Vagina (tissue), 2 donors: ENCODE measurements around the gene FASN. TPM values are rescaled to one million over a fixed set of nuclear protein-coding genes. Genes with fewer than 3 reads are reported as not detected.

ENCODE experiments used
- DNase-seq, 2 donors: peaks; one replicate each; pipeline ENCODE4 v3.0.0-alpha.2; 2017; ENCODE audit errors: extremely low spot score in 2 of 2
- H3K27ac ChIP-seq: fragments of 200-600 bp; sonication (generic); one replicate; pipeline ENCODE4 v1.5.1; 2019
- H3K27me3 ChIP-seq: fragments of 200-600 bp; sonication (generic); one replicate; pipeline ENCODE4 v1.5.1; 2019
- H3K36me3 ChIP-seq, 2 donors: fragments of 200-600 bp; sonication (generic); one replicate each; pipeline ENCODE4 v1.5.1; 2017 to 2019
- H3K4me1 ChIP-seq: fragments of 200-600 bp; sonication (generic); one replicate; pipeline ENCODE4 v1.5.1; 2019
- H3K4me3 ChIP-seq, 2 donors: fragments of 200-600 bp; sonication (generic); 1 replicate in 1 of 2; 2 replicates in 1 of 2; pipeline ENCODE4 v1.5.1; 2016 to 2019
- H3K9me3 ChIP-seq: fragments of 200-600 bp; sonication (generic); one replicate; pipeline ENCODE4 v1.5.1; 2019
- CTCF ChIP-seq, 3 experiments: fragments of 450-650 bp in 2 of 3; fragments of 200-600 bp in 1 of 3; sonication (generic) in 1 of 3; IDR thresholded peaks; one replicate each; pipeline ENCODE4 v1.5.1; 2017 to 2019; ENCODE audit warnings: antibody characterized with exemption in 3 of 3, mild to moderate bottlenecking in 2 of 3, moderate library complexity in 2 of 3
- POLR2A ChIP-seq, 2 donors: fragments of 450-650 bp; IDR thresholded peaks; one replicate each; pipeline ENCODE4 v1.6.1; 2017; ENCODE audit warnings: antibody characterized with exemption in 2 of 2, mild to moderate bottlenecking in 2 of 2, moderate library complexity in 2 of 2
- POLR2AphosphoS5 ChIP-seq, 2 donors: sonication (generic); formaldehyde crosslinking; IDR thresholded peaks; one replicate each; pipeline ENCODE4 v1.9.0; 2017; ENCODE audit warnings: antibody characterized with exemption in 2 of 2, mild to moderate bottlenecking in 2 of 2, low read depth in 1 of 2; ENCODE audit not compliant: insufficient read depth in 1 of 2
- intact Hi-C: fragments of 100-400 bp; cut with DNase I; formaldehyde crosslinking; loops from one replicate; pipeline ENCODE4 v1.15.1; 2023
- total RNA-seq: library from RNA; depleted of rRNA; stranded (reverse); fragments of >200 nt; gene quantifications from one replicate; pipeline ENCODE4 v1.2.3, GENCODE V29; 2016

FASN gene
- total RNA-seq, 1 donor from 2014 or later = 127 TPM

- Histone ChIP-seq H3K4me1 (peaks cover 14% of the 10 kb centered on the region), H3K27me3 (no peaks in the 10 kb centered on the region), H3K9me3 (no peaks in the 10 kb centered on the region), H3K4me3 (no peak overlapping the region), H3K36me3 (peaks cover 0 to 97% of the 10 kb centered on the region in 2 donors), H3K27ac (no peak overlapping the region)
- DNase-seq = no peak
- TF ChIP-seq POLR2AphosphoS5 (IDR thresholded peaks at IDR 0.05; ENCODE audit: insufficient read depth in 1 of 2, low read depth in 1 of 2) = no peak
- TF ChIP-seq CTCF (IDR thresholded peaks at IDR 0.05) = no peak
- no peak for TF ChIP-seq POLR2A (IDR thresholded peaks at IDR 0.05)
- intact Hi-C loops = no loop called here
Measured at GRCh38 chr17:82091264-82092066, 6.6 kb downstream of the FASN start.

DNA sequence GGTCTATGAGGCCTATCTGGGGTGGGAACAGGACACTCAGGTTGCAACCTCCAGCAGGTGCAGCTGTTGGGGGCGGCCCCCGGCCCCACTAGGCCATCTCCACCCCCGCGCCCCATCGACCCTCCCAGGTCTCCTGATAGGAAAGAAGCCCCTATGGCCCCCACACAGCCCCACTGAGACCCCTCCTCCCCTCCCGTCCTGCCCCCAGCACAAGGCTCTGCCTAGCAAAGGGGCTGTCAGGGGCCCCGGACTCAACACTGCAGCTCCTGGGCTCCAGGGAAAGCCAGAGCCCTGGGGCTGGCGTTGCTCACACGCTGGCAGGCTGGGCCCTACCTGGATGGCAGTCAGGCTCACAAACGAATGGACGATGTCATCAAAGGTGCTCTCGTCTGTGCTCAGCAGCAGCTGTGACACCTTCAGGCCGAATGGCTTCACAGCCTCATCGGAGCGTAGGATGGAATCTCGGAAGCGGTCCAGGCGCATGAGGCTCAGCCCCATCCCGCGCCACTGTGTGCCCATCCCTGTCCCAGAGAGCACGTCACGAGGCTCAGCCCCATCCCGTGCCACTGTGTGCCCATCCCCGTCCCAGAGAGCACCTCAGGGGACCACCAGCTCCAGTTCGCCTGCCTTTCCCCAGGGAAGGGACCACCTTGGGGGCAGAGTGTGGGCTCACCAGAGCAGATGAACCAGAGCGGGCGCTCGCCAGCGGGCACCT, 7.3 kb downstream of the FASN start:
- no peak for DNase-seq
- intact Hi-C loops = no loop called here
- H3K4me1 ChIP-seq = peaks cover 6% of the 10 kb centered on the region
- no peak overlapping the region for H3K4me3 ChIP-seq
- H3K36me3 ChIP-seq = peaks cover 0 to 100% of the 10 kb centered on the region in 2 donors
- H3K27ac ChIP-seq = no peak overlapping the region
- no peaks in the 10 kb centered on the region for H3K9me3 ChIP-seq
- no peaks in the 10 kb centered on the region for H3K27me3 ChIP-seq
- TF ChIP-seq POLR2A (IDR thresholded peaks at IDR 0.05) (no peak), CTCF (IDR thresholded peaks at IDR 0.05) (no peak), POLR2AphosphoS5 (IDR thresholded peaks at IDR 0.05; ENCODE audit: insufficient read depth in 1 of 2, low read depth in 1 of 2) (no peak)

DNA sequence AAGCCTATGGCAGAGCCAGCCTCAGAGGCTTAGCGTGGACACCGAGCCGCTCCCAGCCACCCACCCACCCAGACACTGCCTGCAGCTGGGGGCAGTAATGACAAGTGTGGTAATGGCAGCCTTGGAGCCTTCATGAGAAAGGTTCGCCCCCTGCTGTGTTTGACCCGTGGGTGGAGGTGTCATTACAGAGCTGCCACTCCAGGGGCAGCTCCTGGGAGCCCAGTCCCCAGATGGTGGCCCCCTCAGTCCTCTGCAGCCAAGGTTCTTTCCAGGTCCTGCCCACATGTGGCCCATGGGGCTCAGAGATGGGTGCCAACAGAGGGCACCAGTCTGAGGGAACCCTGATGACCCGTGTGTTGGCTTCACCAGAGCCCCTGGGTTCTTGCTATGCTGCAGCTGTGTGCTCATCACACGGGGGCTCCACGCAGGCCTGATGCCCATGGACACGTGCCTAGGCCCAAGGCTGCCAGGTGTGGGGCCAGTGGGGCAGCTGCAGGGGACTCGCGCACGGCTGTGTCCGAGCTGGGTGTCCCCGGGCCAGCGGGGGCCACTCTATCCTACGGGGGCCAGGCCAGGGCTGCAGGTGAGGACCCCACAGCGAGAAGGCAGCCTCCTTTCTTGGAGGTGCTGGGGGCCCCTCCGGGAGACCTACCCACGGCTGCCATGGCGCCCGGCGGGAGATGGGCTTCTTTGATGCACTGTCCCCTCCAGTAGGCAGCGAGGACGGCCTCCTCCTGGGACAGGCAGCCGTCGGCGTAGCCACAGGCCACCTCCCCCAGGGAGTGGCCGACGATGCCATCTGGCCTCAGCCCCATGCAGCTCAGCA, 8.1 kb downstream of the FASN start:
- Histone ChIP-seq H3K9me3 (no peaks in the 10 kb centered on the region), H3K4me3 (no peak overlapping the region), H3K27me3 (no peaks in the 10 kb centered on the region), H3K36me3 (peaks cover 0 to 100% of the 10 kb centered on the region in 2 donors), H3K4me1 (no peaks in the 10 kb centered on the region), H3K27ac (no peak overlapping the region)
- DNase-seq = no peak
- TF ChIP-seq POLR2AphosphoS5 (IDR thresholded peaks at IDR 0.05; ENCODE audit: insufficient read depth in 1 of 2, low read depth in 1 of 2) = no peak
- no peak for TF ChIP-seq POLR2A (IDR thresholded peaks at IDR 0.05)
- TF ChIP-seq CTCF (IDR thresholded peaks at IDR 0.05) = no peak
- intact Hi-C loops = no loop called here

DNA sequence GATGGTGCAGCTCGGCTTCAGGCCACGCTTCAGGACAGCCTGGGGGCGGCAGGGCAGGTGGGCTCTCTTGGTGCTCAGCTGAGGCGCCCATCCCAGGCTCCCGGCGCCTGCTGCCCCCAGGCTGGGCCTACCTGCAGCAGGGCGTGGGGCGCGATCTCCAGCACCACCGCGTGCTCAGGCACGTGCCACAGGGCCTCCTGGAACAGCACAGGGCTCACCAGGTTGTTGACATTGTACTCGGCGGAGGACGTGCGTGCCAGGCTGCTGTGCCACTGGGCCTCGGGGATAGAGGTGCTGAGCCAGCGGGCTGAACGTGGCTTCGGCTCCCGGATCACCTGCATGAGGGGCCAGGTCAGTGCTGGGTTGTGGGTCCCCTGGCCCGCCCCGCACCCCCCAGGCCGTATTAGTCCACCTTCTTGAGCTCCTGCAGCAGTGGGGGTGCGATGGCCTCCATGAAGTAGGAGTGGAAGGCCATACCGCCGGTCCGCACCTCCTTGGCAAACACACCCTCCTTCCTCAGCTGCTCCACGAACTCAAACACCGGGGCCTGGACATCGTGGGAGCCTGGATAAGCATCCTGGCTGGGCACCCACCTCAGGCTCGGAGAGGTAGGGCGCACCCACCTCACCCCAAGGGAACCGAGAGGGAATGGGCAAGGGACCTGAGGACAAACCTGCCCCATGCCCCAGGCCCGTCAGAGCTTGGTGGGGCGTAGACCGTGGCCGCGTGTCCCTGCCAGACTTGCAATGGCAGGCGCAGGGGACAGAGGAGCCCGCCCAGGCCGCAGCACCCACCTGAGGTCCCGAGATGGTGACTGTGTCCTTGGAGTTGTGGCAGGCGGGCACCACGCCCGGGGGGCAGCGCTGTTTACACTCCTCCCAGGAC, 9.0 kb downstream of the FASN start:
- Histone ChIP-seq H3K36me3 (peaks cover 0 to 100% of the 10 kb centered on the region in 2 donors), H3K4me1 (no peaks in the 10 kb centered on the region), H3K27me3 (no peaks in the 10 kb centered on the region), H3K27ac (no peak overlapping the region), H3K4me3 (no peak overlapping the region), H3K9me3 (no peaks in the 10 kb centered on the region)
- no peak for TF ChIP-seq POLR2A (IDR thresholded peaks at IDR 0.05)
- TF ChIP-seq CTCF (IDR thresholded peaks at IDR 0.05) = no peak
- TF ChIP-seq POLR2AphosphoS5 (IDR thresholded peaks at IDR 0.05; ENCODE audit: insufficient read depth in 1 of 2, low read depth in 1 of 2) = no peak
- no peak for DNase-seq
- intact Hi-C loops = no loop called here
